DMS79 (cell line): ENCODE data around the gene CCDC81.

Experiments used
- DNase-seq: peaks from one replicate; lab custom pipeline; 2025; lab: John Stamatoyannopoulos, UW

Gene CCDC81

GRCh38 chr11:86440305-86440716, 65.6 kb downstream of the CCDC81 start:
- DNase-seq: no peak

- no peak for DNase-seq
Observed at GRCh38 chr11:86440843-86441242, 66.2 kb downstream of the CCDC81 start.

- DNase-seq: no peak
Observed at GRCh38 chr11:86442420-86442819, 67.7 kb downstream of the CCDC81 start.

- no peak for DNase-seq
Observed at GRCh38 chr11:86442827-86443226, 68.1 kb downstream of the CCDC81 start.

- DNase-seq: no peak
Observed at GRCh38 chr11:86443415-86443814, 68.7 kb downstream of the CCDC81 start.

GRCh38 chr11:86444981-86445380, 70.3 kb downstream of the CCDC81 start:
- DNase-seq: no peak

GRCh38 chr11:86446163-86446923, 71.7 kb downstream of the CCDC81 start:
- no peak for DNase-seq

GRCh38 chr11:86446924-86447285, 72.2 kb downstream of the CCDC81 start:
- no peak for DNase-seq

- no peak for DNase-seq
Observed at GRCh38 chr11:86447763-86448480, 73.2 kb downstream of the CCDC81 start.

- no peak for DNase-seq
Observed at GRCh38 chr11:86449993-86450629, 75.4 kb downstream of the CCDC81 start.

- DNase-seq: no peak
Observed at GRCh38 chr11:86453290-86454030, 78.8 kb downstream of the CCDC81 start.

GRCh38 chr11:86456075-86456939, 81.6 kb downstream of the CCDC81 start:
- peak; percentile 45 for DNase-seq

- no peak for DNase-seq
Observed at GRCh38 chr11:86458294-86459001, 83.8 kb downstream of the CCDC81 start.

- DNase-seq: no peak
Observed at GRCh38 chr11:86459002-86459385, 84.3 kb downstream of the CCDC81 start.

GRCh38 chr11:86459682-86460460, 85.2 kb downstream of the CCDC81 start:
- peak; percentile 50 for DNase-seq

- DNase-seq: no peak
Observed at GRCh38 chr11:86460461-86461385, 86.0 kb downstream of the CCDC81 start.

GRCh38 chr11:86461892-86462291, 87.2 kb downstream of the CCDC81 start:
- DNase-seq: no peak

- DNase-seq: no peak
Observed at GRCh38 chr11:86463120-86463519, 88.4 kb downstream of the CCDC81 start.

GRCh38 chr11:86463955-86464354, 89.3 kb downstream of the CCDC81 start:
- DNase-seq: no peak
